ENCODE results near the gene USP10. TPM values are rescaled to one million over a fixed set of nuclear protein-coding genes. Genes with fewer than 3 reads are reported as not detected.

USP10 gene
- total RNA-seq, 4 donors from 2014 or later = 31.7 to 56.1 (median 43.2) TPM

DNA sequence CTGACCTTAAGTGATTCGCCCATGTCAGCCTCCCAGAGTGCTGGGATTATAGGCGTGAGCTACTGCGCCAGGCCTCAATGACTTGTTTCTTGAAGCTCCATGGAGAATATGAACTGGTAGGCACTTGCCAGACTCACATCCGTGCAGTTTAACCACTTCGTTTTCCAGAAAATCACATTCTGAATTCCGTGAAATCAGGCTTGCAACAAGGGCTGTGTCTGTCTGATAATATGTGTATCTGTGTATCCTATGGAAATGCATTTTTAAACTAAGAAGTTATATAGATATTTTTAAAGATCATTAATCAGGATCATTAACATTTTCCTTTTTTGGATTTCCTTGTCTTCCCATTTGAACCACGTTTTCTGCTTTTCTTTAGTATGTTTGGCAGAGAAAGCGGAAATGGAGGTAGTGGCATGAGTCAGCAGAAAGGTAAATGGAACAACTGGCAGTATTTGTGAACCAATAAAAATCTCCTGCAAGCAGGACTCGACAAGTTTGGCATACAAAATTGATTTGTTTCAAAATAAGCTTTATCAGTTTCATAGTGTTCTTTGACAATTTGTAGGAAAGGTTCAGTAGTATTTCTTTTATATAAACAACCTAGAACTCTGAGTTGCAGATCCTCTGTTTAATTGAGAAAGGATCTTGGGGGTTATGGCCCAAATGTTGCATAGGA, 33.0 kb downstream of the USP10 start:
- H3K27me3 ChIP-seq = no peaks in the 10 kb centered on the region
- no peaks in the 10 kb centered on the region for H3K9me3 ChIP-seq
- no peak overlapping the region for H3K4me3 ChIP-seq
- peaks cover 0 to 49% (median 19%) of the 10 kb centered on the region in 4 donors for H3K4me1 ChIP-seq
- DNase-seq (ENCODE audit: low spot score in 2 of 2) = no peak
- no peak overlapping the region for H3K27ac ChIP-seq
- H3K36me3 ChIP-seq = peaks cover 0 to 7% (median 0%) of the 10 kb centered on the region in 3 donors
- TF ChIP-seq, protein P1, sequence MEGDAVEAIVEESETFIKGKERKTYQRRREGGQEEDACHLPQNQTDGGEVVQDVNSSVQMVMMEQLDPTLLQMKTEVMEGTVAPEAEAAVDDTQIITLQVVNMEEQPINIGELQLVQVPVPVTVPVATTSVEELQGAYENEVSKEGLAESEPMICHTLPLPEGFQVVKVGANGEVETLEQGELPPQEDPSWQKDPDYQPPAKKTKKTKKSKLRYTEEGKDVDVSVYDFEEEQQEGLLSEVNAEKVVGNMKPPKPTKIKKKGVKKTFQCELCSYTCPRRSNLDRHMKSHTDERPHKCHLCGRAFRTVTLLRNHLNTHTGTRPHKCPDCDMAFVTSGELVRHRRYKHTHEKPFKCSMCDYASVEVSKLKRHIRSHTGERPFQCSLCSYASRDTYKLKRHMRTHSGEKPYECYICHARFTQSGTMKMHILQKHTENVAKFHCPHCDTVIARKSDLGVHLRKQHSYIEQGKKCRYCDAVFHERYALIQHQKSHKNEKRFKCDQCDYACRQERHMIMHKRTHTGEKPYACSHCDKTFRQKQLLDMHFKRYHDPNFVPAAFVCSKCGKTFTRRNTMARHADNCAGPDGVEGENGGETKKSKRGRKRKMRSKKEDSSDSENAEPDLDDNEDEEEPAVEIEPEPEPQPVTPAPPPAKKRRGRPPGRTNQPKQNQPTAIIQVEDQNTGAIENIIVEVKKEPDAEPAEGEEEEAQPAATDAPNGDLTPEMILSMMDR (IDR thresholded peaks at IDR 0.05) = no peak
- TF ChIP-seq POLR2A (IDR thresholded peaks at IDR 0.05) (no peak), EP300 (IDR thresholded peaks at IDR 0.05) (no peak)
- 78 to 80% methylated on average over 9 of the region's 9 CpGs for WGBS, 2 donors

DNA sequence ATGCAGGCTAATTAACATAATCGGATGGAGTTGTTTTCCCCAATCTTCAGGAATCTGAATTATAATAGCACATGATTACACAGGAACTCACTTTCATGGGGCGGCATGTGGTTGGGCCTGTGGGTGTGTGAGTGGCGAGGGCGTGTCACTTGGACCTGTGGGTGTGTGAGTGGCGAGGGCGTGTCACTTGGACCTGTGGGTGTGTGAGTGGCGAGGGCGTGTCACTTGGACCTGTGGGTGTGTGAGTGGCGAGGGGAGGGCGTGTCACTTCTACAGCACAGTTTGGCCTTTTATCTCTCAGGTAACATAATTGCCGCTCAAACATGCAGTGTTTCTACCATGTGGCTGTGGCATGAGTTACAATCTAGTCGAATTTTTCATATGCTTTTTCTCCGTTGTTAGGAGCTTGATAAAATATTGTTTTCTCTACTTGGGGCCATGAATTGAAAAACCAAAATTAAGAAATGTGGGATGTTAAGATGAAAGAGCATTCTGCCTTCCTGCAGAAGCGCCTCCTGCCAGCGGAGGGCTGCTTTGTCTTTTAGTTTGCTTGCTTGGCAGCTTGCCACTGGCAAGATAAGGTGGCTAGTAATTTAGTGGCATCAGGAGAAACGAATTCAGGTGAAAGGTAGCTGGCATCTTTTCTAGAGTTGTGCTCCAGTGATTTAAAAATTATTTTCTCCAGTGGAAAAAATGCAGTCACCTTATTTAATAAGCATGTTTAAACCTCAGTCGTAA, 36.2 kb downstream of the USP10 start:
- TF ChIP-seq POLR2A (IDR thresholded peaks at IDR 0.05) = no peak
- no peak for TF ChIP-seq EP300 (IDR thresholded peaks at IDR 0.05)
- TF ChIP-seq, protein P1 (IDR thresholded peaks at IDR 0.05) = no peak
- no peaks in the 10 kb centered on the region for H3K9me3 ChIP-seq
- no peak overlapping the region for H3K27ac ChIP-seq
- peaks cover 0 to 7% (median 0%) of the 10 kb centered on the region in 3 donors for H3K36me3 ChIP-seq
- H3K4me1 ChIP-seq = peaks cover 0 to 56% (median 25%) of the 10 kb centered on the region in 4 donors
- no peaks in the 10 kb centered on the region for H3K27me3 ChIP-seq
- H3K4me3 ChIP-seq = no peak overlapping the region
- DNase-seq (ENCODE audit: low spot score in 2 of 2) = no peak
- 77 to 79% methylated on average over 17 of the region's 17 CpGs for WGBS, 2 donors

DNA sequence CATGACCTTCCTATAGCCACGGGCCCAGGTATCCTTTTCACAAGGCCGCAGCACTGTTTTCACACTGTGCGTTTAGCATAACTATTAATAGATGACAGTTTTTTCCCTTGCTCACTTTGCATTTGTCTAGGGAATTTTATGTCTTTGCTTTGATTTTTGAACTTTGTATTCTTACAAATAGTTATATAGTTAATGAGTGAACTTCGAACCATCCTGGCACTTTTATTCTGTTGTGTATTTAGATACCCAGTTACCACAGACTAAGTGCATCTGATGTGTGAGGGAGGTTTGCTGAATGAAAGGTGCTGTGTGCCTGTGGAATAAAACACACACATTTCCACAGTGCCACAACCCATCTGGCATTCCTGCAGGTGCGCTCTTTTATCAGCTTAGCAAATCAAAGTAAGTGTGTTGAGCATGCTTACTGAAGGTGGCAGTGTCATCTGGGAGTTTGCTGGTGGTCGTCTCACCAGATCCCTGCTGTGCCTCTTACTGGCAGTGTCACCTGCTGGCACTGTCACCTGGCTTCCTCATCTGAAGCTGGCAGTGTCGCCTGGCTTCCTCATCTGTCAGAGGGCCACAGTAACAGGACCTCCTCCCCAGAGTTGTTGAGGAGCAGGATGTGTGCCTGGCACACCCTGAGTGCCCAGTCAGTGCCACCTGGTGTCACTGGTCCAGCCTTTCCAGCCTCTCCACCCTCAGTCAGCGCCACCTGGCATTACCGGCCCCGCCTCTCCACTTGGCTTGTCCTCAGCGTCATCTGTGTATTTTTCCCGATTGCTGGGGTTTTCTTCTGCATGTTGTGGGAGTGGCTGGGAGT, 37.6 kb downstream of the USP10 start:
- peaks cover 0 to 64% (median 29%) of the 10 kb centered on the region in 4 donors for H3K4me1 ChIP-seq
- H3K4me3 ChIP-seq = no peak overlapping the region
- H3K27me3 ChIP-seq = no peaks in the 10 kb centered on the region
- peak overlapping the region in 1 of 4 donors; percentile 23 for H3K27ac ChIP-seq
- no peaks in the 10 kb centered on the region for H3K9me3 ChIP-seq
- no peak for DNase-seq (ENCODE audit: low spot score in 2 of 2)
- WGBS, 2 donors = 87 to 89% methylated on average over 11 to 12 of the region's 12 CpGs
- TF ChIP-seq EP300 (IDR thresholded peaks at IDR 0.05) = no peak
- TF ChIP-seq, protein P1 (IDR thresholded peaks at IDR 0.05) = no peak
- peaks cover 0 to 7% (median 0%) of the 10 kb centered on the region in 3 donors for H3K36me3 ChIP-seq

DNA sequence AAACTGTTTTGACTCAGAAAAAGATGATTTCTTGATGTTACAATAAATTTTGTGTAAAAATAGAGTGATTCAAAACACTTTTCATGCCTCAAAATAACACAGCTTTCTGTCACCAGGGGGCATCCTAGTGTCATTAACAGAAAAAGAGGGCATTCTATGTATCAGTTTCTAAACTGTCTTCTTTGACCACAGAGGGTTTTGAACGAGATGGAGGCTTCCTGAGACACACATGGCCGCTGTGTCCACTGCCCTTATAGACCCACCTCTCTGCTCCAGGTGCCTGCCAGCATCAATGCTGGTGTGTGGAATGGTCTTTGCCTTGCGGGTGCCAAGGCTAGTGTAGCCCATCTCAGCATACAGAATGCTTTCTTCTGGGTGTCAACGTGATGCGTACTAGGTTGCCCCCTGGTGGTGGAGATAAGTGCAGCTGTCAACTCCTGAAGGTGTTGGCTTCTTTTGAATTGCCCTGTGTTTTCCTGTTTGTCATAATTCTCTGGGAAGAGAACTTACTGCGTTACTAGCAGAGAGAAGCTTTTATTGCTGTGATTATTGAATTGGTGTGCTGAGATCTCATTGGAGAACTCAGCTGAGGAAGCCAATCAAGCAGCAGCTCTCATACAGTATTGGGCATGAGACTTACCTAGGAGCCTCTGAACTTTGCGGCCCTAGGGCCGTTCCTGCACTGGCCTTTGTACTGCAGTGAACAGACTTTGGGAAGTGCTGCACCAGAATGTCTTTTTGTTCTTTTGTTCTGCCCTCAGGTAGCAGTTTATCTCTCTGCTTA, 38.6 kb downstream of the USP10 start:
- H3K9me3 ChIP-seq = no peaks in the 10 kb centered on the region
- DNase-seq (ENCODE audit: low spot score in 2 of 2) = peak; percentile 71 to 88
- no peak overlapping the region for H3K4me3 ChIP-seq
- WGBS, 2 donors = 30 to 33% methylated on average over 8 of the region's 8 CpGs
- peaks cover 0 to 68% (median 36%) of the 10 kb centered on the region in 4 donors for H3K4me1 ChIP-seq
- no peaks in the 10 kb centered on the region for H3K27me3 ChIP-seq
- TF ChIP-seq EP300 (IDR thresholded peaks at IDR 0.05) (no peak), POLR2A (IDR thresholded peaks at IDR 0.05) (no peak)
- TF ChIP-seq, protein P1 (IDR thresholded peaks at IDR 0.05) = peak; percentile 79 to 91 (median 83)
- H3K27ac ChIP-seq = peak overlapping the region in 2 of 4 donors; percentile 18 to 23
- peaks cover 0 to 7% (median 0%) of the 10 kb centered on the region in 3 donors for H3K36me3 ChIP-seq

All from tibial nerve (tissue), 4 donors.